ENCODE measurements around the gene SMYD2.

The SMYD2 gene

GRCh38 chr1:214305164-214305751 is 24.3 kb downstream of the SMYD2 start:
- DNase-seq = no peak

- DNase-seq = no peak
These were observed 25.3 kb downstream of the SMYD2 start for GRCh38 chr1:214306269-214306668.

- peak; percentile 47 for DNase-seq
These were observed 29.1 kb downstream of the SMYD2 start for GRCh38 chr1:214310010-214310409.

GRCh38 chr1:214310777-214311690 is 30.1 kb downstream of the SMYD2 start:
- DNase-seq = no peak

GRCh38 chr1:214312530-214313051 is 31.6 kb downstream of the SMYD2 start:
- no peak for DNase-seq

GRCh38 chr1:214314178-214314843 is 33.4 kb downstream of the SMYD2 start:
- DNase-seq = no peak

- no peak for DNase-seq
These were observed 35.6 kb downstream of the SMYD2 start for GRCh38 chr1:214316593-214316992.

- DNase-seq = no peak
These were observed 36.3 kb downstream of the SMYD2 start for GRCh38 chr1:214317300-214317699.

- DNase-seq = no peak
These were observed 36.8 kb downstream of the SMYD2 start for GRCh38 chr1:214317734-214318133.

- no peak for DNase-seq
These were observed 37.4 kb downstream of the SMYD2 start for GRCh38 chr1:214318356-214318755.

GRCh38 chr1:214318956-214319736 is 38.2 kb downstream of the SMYD2 start:
- no peak for DNase-seq

- DNase-seq = no peak
These were observed 39.0 kb downstream of the SMYD2 start for GRCh38 chr1:214319938-214320337.

GRCh38 chr1:214321705-214322453 is 40.9 kb downstream of the SMYD2 start:
- DNase-seq = peak; percentile 22

GRCh38 chr1:214324896-214325800 is 44.2 kb downstream of the SMYD2 start:
- DNase-seq = no peak

- DNase-seq = no peak
These were observed 45.4 kb downstream of the SMYD2 start for GRCh38 chr1:214326406-214326805.

- peak; percentile 37 for DNase-seq
These were observed 46.6 kb downstream of the SMYD2 start for GRCh38 chr1:214327514-214327913.

GRCh38 chr1:214328770-214329469 is 48.0 kb downstream of the SMYD2 start:
- peak; percentile 82 for DNase-seq

- no peak for DNase-seq
These were observed 48.7 kb downstream of the SMYD2 start for GRCh38 chr1:214329470-214330220.

- no peak for DNase-seq
These were observed 49.3 kb downstream of the SMYD2 start for GRCh38 chr1:214330222-214330621.
